BLaER1 treated with 17β-estradiol and CSF1 and Interleukin-3, amounts not matched to agents 10 nM and 100 nM (cell line): ENCODE measurements around the gene ABCB4.
"Not testable (repeated sequence)": the region's sequence is repeated elsewhere in the genome, so short reads cannot be mapped to it uniquely, and the experiment has no call there.

Source experiments
- H3K27ac ChIP-seq, 11 experiments: shearing (Covaris generic); formaldehyde crosslinking; 2 replicates each; pipeline ENCODE4 v1.8.1; 2022
- H3K27me3 ChIP-seq, 11 experiments: shearing (Covaris generic); formaldehyde crosslinking; 2 replicates each; pipeline ENCODE4 v1.8.1; 2022
- H3K36me3 ChIP-seq, 11 experiments: shearing (Covaris generic); formaldehyde crosslinking; 2 replicates each; pipeline ENCODE4 v1.8.1; 2022
- H3K4me1 ChIP-seq, 10 experiments: shearing (Covaris generic); formaldehyde crosslinking; 2 replicates each; pipeline ENCODE4 v1.8.1; 2022
- H3K4me2 ChIP-seq, 11 experiments: shearing (Covaris generic); formaldehyde crosslinking; 2 replicates each; pipeline ENCODE4 v1.8.1; 2022
- H3K4me3 ChIP-seq, 10 experiments: shearing (Covaris generic); formaldehyde crosslinking; 2 replicates each; pipeline ENCODE4 v1.8.1; 2022
- H3K9ac ChIP-seq, 11 experiments: shearing (Covaris generic); formaldehyde crosslinking; 2 replicates each; pipeline ENCODE4 v1.8.1; 2022
- H3K9me3 ChIP-seq, 11 experiments: shearing (Covaris generic); formaldehyde crosslinking; replicated peaks in 1 of 11; 2 replicates each; pipeline ENCODE4 v1.8.1; 2022
- H4K20me1 ChIP-seq, 11 experiments: shearing (Covaris generic); formaldehyde crosslinking; 2 replicates each; pipeline ENCODE4 v1.8.1; 2022
- Cebpa-rat ChIP-seq, 11 experiments: shearing (Covaris generic); IDR thresholded peaks; 2 replicates each; pipeline ENCODE4 v1.8.1; 2022

The ABCB4 gene

GRCh38 chr7:87463982-87464381 lies 11.5 kb downstream of the ABCB4 start:
- no peak overlapping the region for H3K4me2 ChIP-seq
- TF ChIP-seq Cebpa-rat (IDR thresholded peaks at IDR 0.05) = no peak

GRCh38 chr7:87460444-87460843 lies 15.0 kb downstream of the ABCB4 start:
- H3K4me2 ChIP-seq = not testable (repeated sequence)

More at GRCh38 chr7:87463982-87464381, 11.5 kb downstream of the ABCB4 start:
- H4K20me1 ChIP-seq = no peaks in the 10 kb centered on the region
- no peak overlapping the region for H3K9ac ChIP-seq
- no peaks in the 10 kb centered on the region for H3K27me3 ChIP-seq
- H3K36me3 ChIP-seq = peaks cover 3 to 53% (median 32%) of the 10 kb centered on the region in 11 experiments; a peak in 20 of 22 replicates
- H3K27ac ChIP-seq = no peak overlapping the region
- H3K4me3 ChIP-seq = no peak overlapping the region
- H3K4me1 ChIP-seq = no peaks in the 10 kb centered on the region; a peak in 1 of 20 replicates
- H3K9me3 ChIP-seq = peaks cover 0 to 6% (median 0%) of the 10 kb centered on the region in 11 experiments; a peak in 3 of 22 replicates

DNA sequence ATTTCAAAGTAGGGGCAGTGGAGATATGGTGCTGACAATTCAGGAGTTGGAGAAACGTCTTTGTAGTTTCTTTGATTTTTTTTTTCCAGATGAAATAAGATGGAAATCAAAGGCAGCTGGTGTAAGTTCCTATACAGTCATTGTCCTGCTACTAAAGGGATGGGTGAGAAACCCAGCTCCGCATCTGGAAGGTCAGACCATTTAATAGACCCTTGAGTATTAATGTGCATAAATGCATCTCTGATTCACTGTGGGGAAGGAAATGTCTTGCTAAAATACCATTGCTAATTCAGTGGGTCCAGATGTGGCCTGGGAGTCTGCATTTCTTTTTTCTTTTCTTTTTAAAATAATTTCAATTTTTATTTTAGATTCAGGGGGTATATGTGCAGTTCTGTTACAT lies 15.5 kb downstream of the ABCB4 start:
- peaks cover 9 to 72% (median 40%) of the 10 kb centered on the region in 11 experiments; a peak in 20 of 22 replicates for H3K36me3 ChIP-seq
- H3K27me3 ChIP-seq = no peaks in the 10 kb centered on the region
- H3K4me1 ChIP-seq = no peaks in the 10 kb centered on the region
- peaks cover 0 to 4% (median 0%) of the 10 kb centered on the region in 11 experiments; a peak in 1 of 22 replicates for H3K9me3 ChIP-seq
- H3K9ac ChIP-seq = no peak overlapping the region
- TF ChIP-seq Cebpa-rat (IDR thresholded peaks at IDR 0.05) = no peak
- H4K20me1 ChIP-seq = no peaks in the 10 kb centered on the region
- no peak overlapping the region for H3K4me3 ChIP-seq
- H3K27ac ChIP-seq = no peak overlapping the region
- H3K4me2 ChIP-seq = no peak overlapping the region

More at GRCh38 chr7:87460444-87460843, 15.0 kb downstream of the ABCB4 start:
- H4K20me1 ChIP-seq, H3K9ac ChIP-seq, H3K4me3 ChIP-seq, H3K27ac ChIP-seq, H3K27me3 ChIP-seq, H3K9me3 ChIP-seq, H3K4me1 ChIP-seq: not testable (repeated sequence)
- H3K36me3 ChIP-seq = peaks cover 9 to 72% (median 44%) of the 10 kb centered on the region in 11 experiments; a peak in 20 of 22 replicates

GRCh38 chr7:87458148-87458547 lies 17.3 kb downstream of the ABCB4 start:
- 0 out of 22 replicates have a peak, but pooled peaks cover 0 to 4% (median 0%) of the 10 kb centered on the region in 11 experiments for H3K9me3 ChIP-seq
- no peaks in the 10 kb centered on the region for H3K27me3 ChIP-seq
- no peaks in the 10 kb centered on the region for H3K4me1 ChIP-seq
- TF ChIP-seq Cebpa-rat (IDR thresholded peaks at IDR 0.05) = no peak
- H3K36me3 ChIP-seq = peaks cover 9 to 60% (median 37%) of the 10 kb centered on the region in 11 experiments; a peak in 18 of 22 replicates
- H3K9ac ChIP-seq = no peak overlapping the region
- H4K20me1 ChIP-seq = no peaks in the 10 kb centered on the region
- no peak overlapping the region for H3K4me3 ChIP-seq
- H3K27ac ChIP-seq = no peak overlapping the region
- no peak overlapping the region for H3K4me2 ChIP-seq

GRCh38 chr7:87456247-87456646 lies 19.2 kb downstream of the ABCB4 start:
- no peaks in the 10 kb centered on the region for H3K27me3 ChIP-seq
- H3K4me1 ChIP-seq = no peaks in the 10 kb centered on the region
- TF ChIP-seq Cebpa-rat (IDR thresholded peaks at IDR 0.05) = no peak
- H3K4me2 ChIP-seq = no peak overlapping the region
- H3K9ac ChIP-seq = no peak overlapping the region
- H3K36me3 ChIP-seq = peaks cover 8 to 59% (median 44%) of the 10 kb centered on the region in 11 experiments; a peak in 17 of 22 replicates
- no peak overlapping the region for H3K4me3 ChIP-seq
- H3K27ac ChIP-seq = no peak overlapping the region
- no peaks in the 10 kb centered on the region for H4K20me1 ChIP-seq
- 0 out of 22 replicates have a peak, but pooled peaks cover 0 to 4% (median 0%) of the 10 kb centered on the region in 11 experiments for H3K9me3 ChIP-seq

- H3K27me3 ChIP-seq = no peaks in the 10 kb centered on the region
- H4K20me1 ChIP-seq = no peaks in the 10 kb centered on the region
- H3K9me3 ChIP-seq = no peaks in the 10 kb centered on the region
- no peak overlapping the region for H3K4me3 ChIP-seq
- peaks cover 0 to 10% (median 5%) of the 10 kb centered on the region in 10 experiments; a peak in 7 of 20 replicates for H3K4me1 ChIP-seq
- no peak overlapping the region for H3K9ac ChIP-seq
- no peak for TF ChIP-seq Cebpa-rat (IDR thresholded peaks at IDR 0.05)
- no peak overlapping the region for H3K27ac ChIP-seq
- no peak overlapping the region for H3K4me2 ChIP-seq
- peaks cover 0 to 68% (median 47%) of the 10 kb centered on the region in 11 experiments; a peak in 15 of 22 replicates for H3K36me3 ChIP-seq
These were observed 23.2 kb downstream of the ABCB4 start for GRCh38 chr7:87452279-87452678.

DNA sequence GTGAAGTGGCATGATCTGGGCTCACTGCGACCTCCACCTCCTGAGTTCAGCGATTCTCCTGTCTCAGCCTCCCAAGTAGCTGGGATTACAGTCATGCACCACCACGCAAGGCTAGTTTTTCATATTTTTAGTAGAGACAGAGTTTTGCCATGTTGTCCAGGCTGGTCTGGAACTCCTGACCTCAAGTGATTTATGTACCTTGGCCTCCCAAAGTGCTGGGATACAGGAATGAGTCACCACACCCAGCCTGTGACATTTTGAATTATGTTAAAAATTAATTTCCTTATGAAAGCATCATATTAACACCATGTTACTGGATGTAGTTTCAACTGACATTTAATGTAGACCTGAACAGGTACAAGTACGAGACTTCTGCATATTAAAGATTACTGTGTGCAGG lies 24.3 kb downstream of the ABCB4 start:
- Histone ChIP-seq H3K9ac (no peak overlapping the region), H3K9me3 (no peaks in the 10 kb centered on the region), H3K36me3 (peaks cover 0 to 73% (median 41%) of the 10 kb centered on the region in 11 experiments; a peak in 15 of 22 replicates), H3K27ac (no peak overlapping the region), H3K4me3 (no peak overlapping the region), H4K20me1 (no peaks in the 10 kb centered on the region), H3K4me1 (peaks cover 0 to 10% (median 5%) of the 10 kb centered on the region in 10 experiments; a peak in 7 of 20 replicates), H3K4me2 (no peak overlapping the region), H3K27me3 (no peaks in the 10 kb centered on the region)
- no peak for TF ChIP-seq Cebpa-rat (IDR thresholded peaks at IDR 0.05)

DNA sequence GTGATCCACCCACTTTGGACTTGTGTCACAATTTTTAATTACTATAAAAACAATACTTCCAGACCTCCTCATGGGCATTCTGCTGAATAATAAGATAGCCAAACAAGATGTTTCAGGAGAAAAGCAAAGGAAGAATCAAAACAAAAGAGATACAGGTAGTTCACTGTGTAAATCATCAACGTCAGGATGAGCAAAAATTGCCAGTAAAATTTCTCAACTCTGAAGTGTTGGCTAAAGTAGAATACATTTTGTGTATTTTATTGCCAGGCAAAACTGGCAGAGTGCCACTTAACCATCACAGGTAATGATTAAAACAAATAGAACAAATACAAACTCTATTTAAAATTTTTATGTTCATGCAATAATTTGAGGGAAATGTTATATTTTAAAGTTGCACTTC lies 24.8 kb downstream of the ABCB4 start:
- Histone ChIP-seq H3K36me3 (peaks cover 0 to 73% (median 41%) of the 10 kb centered on the region in 11 experiments; a peak in 15 of 22 replicates), H3K27ac (no peak overlapping the region), H3K4me3 (no peak overlapping the region), H3K4me1 (peaks cover 0 to 15% (median 5%) of the 10 kb centered on the region in 10 experiments; a peak in 7 of 20 replicates), H3K9me3 (no peaks in the 10 kb centered on the region), H3K9ac (no peak overlapping the region), H3K4me2 (no peak overlapping the region), H4K20me1 (no peaks in the 10 kb centered on the region), H3K27me3 (no peaks in the 10 kb centered on the region)
- no peak for TF ChIP-seq Cebpa-rat (IDR thresholded peaks at IDR 0.05)

DNA sequence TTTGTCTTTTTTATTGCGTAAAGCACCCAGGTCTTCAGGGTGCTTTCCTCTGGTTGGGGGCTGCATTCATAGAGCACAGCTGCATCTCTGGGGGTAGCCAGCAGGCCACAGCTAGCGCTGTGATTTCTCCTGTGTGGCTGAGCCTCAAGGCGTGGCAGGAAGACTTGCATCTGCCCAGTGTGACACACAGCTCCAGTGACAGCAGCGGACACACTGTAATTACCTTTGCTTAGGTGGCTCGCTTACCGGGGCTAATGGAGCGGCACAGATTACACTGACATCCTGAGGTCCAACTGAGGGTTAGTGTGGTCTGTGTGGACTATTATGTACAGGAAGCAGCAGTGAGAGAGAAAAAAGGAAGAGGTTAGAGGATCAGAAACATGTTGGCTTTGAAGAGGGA lies 27.1 kb downstream of the ABCB4 start:
- H3K27ac ChIP-seq = no peak overlapping the region
- no peak overlapping the region for H3K4me3 ChIP-seq
- no peak overlapping the region for H3K9ac ChIP-seq
- H4K20me1 ChIP-seq = no peaks in the 10 kb centered on the region
- peaks cover 0 to 22% (median 5%) of the 10 kb centered on the region in 10 experiments; a peak in 7 of 20 replicates for H3K4me1 ChIP-seq
- H3K36me3 ChIP-seq = peaks cover under 1 to 81% (median 45%) of the 10 kb centered on the region in 11 experiments; a peak in 16 of 22 replicates
- TF ChIP-seq Cebpa-rat (IDR thresholded peaks at IDR 0.05) = no peak
- H3K27me3 ChIP-seq = no peaks in the 10 kb centered on the region
- peak overlapping the region in 3 of 11 experiments; percentile 18 to 34 (median 31); a peak in 5 of 22 replicates for H3K4me2 ChIP-seq
- no peaks in the 10 kb centered on the region for H3K9me3 ChIP-seq
